GM19467 (cell line): ENCODE measurements around the gene BNIPL.

Experiments used
- ATAC-seq: cut with Tn5 transposase; IDR thresholded peaks from one replicate; pipeline ENCODE4 v1.9.1; 2021; ENCODE audit warnings: mild to moderate bottlenecking, moderate library complexity; ENCODE audit not compliant: unreplicated experiment

The BNIPL gene, protein sequence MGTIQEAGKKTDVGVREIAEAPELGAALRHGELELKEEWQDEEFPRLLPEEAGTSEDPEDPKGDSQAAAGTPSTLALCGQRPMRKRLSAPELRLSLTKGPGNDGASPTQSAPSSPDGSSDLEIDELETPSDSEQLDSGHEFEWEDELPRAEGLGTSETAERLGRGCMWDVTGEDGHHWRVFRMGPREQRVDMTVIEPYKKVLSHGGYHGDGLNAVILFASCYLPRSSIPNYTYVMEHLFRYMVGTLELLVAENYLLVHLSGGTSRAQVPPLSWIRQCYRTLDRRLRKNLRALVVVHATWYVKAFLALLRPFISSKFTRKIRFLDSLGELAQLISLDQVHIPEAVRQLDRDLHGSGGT

DNA sequence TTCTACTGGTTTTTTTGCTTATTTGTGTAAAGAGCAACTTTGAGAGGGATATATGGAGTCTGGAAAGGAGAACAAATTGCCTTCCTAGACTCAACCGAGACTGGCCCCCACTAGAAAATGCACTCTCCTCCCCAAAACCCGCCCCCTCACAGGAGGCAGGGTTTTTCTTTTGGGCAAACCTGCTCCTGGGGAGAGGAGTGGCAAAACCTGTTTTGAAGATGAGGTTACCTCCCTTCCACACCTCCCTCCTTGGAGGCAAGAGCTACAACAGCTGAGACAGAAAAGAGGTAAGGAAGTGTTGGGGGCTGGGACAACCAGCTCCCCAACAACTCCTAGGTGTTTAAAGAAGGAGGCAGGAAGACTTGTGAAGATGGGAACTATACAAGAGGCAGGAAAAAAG, at the start of gene BNIPL:
TSS of gene BNIPL (plus strand) at position 231 of the 400 bp plus-strand sequence. CDS start at position 371, 140 bp downstream.
- ATAC-seq: no peak

DNA sequence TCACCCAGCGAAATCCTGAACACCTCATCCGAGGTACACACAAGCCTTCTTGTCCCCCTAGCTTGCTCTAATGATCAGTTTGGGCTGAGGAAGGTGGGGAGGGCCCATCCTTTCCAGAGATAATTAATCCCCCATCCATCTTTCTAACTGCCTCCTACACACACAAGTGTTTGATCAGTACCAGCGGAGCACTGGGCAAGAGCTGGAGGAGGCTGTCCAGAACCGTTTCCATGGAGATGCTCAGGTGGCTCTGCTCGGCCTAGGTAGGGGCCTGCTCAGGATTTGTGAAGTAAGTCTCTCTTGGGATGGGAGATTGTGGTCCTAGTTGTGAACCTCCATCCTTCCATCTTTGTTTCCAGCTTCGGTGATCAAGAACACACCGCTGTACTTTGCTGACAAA, 48.5 kb upstream of the BNIPL start:
- no peak for ATAC-seq

DNA sequence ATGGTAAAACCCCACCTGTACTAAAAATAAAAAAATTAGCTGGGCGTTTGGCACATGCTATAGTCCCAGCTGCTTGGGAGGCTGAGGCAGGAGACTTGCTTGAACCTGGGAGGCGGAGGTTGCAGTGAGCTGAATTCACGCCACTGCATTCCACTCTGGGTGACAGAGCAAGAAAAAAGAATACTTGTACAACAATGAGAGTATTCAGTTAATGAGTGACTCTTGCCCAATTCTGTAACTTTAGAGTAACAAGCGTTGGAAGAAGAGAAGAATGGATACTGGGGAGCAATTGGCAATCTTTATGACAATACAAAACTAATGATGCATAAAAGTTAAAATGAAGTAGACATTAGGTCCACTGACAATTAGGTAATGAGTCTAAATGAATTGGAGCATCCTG, 43.8 kb upstream of the BNIPL start:
- no peak for ATAC-seq

DNA sequence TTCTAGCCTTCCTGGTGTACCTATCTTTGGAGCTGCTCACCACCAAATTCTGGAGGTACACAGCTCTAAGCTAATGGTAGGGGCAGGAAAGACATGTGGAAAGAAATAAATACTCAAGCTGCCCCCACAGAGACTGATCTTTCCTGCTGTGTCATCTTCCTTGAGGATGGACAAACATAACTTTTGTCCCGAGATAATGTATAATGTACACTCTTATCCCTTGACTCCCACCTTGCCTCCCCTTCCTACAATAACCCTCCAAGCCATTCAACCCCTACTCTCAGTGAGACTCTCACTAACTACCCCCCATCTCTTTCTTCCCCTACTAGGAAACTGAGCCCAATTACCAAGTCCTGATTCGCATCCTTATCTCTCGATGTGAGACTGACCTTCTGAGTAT, 42.1 kb upstream of the BNIPL start:
- ATAC-seq: no peak

DNA sequence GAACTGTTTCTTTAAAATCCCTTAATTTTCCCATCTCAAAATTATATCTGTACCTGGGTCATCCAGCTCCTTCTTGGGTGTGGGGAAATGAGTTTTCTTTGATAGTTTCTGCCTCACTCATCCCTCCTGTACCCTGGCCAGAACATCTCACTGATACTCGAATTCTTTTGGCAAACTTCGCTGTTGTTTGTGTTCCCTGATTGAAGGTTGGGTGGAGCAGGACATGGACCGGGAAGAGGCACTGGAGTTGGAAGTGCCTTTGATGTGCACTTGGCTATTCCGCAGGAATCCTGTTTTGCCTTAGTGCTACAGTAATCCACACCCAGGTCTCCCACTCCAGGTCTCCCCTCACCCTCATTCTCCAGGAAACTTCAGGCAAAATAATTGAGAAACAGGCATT, 40.9 kb upstream of the BNIPL start:
- no peak for ATAC-seq

DNA sequence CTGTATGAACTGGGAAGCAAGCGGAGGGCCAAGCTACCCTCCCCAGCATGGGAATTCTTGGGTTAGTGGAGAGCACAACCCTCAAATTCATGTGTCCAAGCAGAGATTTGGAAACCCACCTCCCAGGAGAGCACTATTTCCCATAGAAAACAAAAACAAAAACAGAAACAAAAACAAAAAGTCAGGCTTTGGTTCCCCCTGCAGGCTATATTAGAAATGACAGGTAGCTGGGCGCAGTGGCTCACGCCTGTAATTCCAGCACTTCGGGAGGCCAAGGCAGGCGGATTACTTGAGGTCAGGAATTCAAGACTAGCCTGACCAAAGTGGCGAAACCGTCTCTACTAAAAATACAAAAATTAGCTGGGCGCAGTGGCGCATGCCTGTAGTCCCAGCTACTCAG, 40.5 kb upstream of the BNIPL start:
- no peak for ATAC-seq

DNA sequence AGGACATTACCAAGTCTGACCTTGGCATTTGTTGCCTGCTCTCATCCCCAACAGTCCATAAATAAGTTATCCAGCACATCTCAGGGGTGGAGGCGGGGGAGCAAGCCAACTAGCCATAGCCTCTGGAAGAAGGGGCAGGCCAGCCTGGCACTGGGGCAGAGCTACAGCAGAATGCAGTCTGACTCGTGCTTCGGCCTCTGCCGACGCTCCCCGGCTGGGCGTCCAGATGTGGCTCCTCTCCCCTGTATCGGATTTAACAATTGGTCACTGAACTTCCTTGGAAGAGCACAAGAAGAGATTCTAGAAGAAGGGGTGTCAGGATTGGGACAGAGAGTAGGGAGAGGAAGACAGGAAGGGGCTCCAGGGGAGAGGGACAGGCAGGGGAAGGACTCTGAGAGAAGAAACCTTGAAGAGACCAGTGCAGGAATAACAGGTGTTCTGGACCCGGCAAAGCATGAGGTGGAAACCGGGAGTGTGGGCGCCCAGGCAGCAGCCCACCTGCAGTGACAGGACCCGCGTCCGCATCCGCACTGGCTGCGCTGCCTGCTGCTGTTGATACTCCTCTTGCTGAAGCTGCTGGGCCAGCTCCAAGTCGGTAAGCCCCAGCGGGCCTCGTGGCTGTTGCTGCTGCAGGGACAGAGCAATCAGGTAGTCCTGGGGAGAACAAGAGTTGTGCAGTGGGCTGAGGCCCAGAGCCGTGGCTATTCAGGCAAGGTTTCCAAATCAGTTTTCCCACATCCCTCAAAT, 39.1 kb upstream of the BNIPL start:
- ATAC-seq: no peak

DNA sequence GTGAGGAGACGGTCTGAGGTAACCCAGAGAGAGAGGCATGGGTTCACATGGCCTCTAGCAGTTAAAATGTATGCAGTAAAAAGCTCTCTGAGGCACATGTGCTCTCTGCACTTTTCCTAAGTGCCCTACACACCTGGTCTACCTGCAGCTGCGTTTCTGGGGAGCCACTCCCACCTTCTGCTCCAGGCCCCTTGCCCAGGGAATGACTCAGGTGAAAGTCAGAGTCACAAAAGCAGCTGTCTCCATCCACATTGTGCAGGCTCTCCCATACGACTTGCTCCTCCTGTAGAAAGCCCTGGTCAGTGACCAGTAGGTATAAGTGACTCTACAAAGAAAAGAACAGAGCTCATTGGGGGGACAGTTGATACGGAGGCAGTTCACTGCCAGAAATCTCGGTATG, 38.4 kb upstream of the BNIPL start:
- no peak for ATAC-seq

DNA sequence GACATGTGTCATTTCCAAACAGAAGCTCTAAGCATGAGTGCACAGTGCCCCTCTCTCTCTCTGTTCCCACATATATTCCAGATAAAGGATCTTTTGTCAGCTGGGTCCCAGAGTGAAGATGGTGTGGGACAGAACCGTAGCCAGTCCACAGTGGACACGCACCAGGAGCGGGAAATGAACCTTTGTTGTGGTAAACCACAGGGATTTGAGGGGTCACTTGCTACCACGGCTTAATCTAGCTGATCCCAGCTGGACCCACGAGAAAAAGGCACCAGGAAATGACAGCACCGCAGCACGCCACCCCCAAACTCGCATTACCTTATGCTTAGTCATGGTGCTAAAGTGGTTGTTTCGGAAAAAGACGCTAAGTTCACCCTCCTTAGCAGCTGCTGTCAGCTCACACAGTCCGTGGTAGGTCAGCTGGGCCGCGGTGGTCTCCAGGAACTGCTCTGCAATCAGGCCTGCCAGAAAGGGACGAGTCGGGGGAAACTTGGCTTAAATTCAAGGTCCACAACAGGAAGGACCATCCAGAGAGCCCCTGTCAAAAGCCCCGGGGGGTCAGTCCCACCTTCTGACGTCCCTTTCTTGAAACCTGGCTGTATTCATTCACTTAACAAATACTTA, 37.2 kb upstream of the BNIPL start:
- ATAC-seq: no peak

DNA sequence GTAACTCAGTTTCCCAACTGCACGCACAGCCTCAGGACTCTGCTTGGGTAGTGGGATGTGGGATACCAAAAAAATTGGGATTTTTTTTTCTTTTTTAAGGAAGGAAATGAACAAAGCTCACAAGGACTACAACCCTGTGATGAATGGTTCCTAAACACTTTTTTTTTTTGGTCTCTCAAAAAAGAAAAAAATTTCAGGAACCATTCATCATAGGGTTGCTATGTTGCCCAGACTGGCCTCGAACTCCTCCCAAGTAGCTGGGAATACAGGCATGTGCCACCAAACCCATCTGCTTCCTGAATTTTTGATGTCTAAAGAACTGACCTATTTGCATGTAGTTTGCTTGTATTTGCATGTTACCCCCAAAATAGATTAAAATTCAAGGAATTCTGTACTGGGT, 36.5 kb upstream of the BNIPL start:
- ATAC-seq: no peak

DNA sequence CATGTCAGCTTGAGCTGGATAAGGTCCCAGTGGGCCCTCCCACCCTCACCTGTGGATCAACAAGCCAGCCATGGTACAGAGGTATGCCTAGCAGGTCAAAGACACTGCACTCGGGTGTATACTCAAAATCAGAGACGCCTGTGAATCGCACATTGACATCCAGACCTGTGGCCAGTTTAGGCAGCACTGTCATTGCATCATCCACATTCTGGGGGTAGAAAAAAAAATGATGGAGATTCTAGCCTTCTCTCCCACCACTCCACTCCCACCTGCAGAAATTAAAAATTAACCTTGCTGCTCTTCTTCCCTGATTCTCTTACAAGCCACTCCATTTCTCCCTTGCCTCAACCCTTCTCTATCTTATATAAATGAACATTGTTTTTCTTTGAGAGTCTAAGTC, 36.0 kb upstream of the BNIPL start:
- no peak for ATAC-seq

DNA sequence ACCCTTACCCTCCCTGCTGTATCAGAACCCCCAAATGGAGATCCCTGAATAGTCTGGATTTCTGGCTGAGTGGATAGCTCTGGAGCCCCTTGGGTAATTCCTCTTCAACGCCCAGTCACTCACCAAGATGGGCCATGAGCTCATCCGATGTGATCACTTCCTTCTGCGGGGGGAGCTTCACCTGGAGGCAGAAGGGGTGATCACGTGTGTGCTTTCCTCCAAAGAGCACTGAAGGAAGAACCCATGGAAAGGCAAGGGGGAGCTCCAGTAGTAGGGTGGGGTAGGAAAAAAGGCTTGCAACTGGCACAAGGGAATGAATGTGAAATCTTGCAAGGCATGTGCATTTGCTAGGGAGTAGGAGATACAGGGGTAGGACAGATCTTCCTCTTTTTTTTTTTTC, 34.8 kb upstream of the BNIPL start:
- ATAC-seq: no peak

DNA sequence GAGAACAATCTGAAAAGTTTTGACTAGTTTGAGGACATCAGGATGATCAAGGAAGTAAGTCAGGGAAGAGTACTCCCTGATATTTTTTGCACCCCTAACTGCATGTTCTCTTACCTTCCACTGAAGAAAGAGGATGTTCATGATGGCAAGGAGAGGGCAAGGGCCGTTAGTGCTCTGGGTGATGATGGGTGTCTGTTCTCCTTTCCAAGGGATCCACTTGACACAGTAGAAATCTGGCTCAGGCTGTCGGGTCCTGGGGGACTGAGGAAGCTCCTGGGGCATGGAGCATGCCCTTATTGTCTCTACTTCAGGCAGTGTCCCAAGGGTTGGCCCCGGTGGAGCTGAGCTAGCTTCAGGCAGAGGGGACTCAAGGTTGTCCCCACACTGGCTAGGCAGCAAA, 34.3 kb upstream of the BNIPL start:
- ATAC-seq: no peak

DNA sequence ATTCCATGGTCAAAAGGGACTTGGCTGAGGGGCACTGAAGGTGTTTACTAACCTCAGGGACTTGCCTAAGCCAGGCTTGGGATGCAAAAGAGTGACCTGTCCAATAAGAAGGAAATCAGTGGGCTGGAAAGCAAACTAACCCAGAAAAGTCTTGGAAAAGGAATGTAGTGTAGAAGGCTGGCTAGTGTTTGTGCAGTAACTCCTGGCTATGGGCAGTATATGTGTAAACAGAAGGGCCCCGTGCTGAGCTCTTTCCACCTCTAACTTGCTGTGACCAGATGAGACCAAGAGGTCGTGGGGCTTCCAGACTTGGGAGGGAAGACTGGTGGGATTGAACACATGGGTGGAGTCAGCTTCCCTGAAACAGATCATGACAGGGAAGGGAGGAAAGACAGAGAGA, 33.8 kb upstream of the BNIPL start:
- ATAC-seq: no peak

DNA sequence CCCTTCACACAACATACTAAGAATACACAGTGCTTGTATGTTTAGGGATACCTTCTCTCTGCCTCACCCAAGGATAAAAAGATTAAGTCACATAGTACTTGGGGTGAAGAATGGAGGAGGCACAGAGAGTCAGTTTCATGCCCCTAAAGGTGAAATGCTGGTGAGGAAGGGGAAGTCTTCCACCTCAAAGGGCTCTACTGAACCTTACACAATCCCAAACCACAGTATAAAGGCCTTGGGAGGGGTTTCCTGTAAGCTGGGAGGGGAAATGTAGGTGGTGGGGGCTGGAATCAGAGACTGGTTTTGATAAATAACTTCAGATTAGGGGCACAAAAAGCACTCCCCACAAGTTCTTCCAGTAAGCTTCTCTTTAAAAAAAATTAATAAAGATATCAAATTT, 33.2 kb upstream of the BNIPL start:
- no peak for ATAC-seq

DNA sequence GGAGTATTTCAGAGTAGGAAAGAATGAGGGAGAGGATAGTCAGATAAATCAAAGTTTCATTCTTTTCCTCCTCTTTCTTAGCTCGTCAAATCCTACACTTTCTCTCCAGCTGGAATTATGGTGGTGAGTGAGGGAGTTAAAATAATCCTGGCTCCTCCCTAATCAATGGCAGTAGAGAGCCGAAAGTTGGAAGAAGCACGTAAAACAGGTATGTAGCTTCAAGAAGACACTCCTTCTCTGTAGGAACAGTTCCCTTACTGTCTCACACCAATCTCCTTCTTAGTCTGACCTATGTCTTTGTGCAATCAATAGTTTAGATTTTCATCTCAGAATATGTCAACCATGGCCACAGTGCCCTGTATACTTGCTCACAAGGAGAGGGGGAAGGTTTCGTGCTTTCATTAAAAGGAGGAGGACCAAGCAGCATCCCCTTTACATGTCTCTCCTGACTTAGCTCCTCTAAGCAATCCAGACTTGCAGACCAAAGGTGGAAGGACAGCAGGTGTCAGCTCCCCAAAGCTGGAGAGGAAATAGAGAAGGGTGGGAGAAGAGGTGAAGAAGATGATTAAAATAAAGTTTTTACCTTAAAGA, 30.6 kb upstream of the BNIPL start:
- no peak for ATAC-seq

DNA sequence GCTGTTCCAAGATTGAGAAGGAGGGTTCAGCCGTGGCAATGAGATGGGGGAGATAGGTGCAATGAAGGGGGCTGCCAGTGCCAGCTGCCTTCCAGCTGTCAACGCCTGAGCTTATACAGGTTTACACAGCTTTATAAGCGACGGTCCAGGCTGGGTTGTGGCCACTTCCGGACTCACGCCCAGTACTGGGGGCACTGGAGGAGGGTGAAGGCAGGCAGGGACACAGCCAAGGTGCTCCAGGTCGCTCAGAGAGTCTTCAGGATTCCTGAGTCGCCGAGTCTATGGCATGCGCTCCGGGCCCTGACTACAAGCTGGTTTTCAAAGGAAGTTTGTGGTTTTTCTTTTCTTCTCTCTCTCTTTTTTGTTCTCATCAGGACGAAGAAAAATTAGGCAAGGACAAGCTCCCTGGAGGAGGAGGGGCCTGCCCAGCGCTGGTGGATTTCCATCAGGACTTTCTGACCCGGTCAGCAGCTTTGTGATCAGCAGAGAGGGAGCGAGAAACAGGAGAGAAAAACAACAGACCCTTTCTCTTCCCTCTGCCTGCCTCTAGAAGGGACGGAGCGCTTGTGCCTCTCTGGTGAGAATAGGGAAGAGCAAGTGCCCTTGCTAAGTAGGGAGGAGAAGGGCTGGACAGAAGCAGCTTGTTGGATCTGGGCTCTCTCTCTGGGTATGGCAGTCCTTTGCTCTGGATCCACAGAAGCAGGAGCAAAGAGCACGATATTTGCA, 29.9 kb upstream of the BNIPL start, which contains the start of gene MINDY1:
TSS of gene MINDY1 (minus strand) at position 576 of the 726 bp plus-strand sequence. CDS start 4,285 bp downstream, outside the sequence.
- ATAC-seq: peak; percentile 37

DNA sequence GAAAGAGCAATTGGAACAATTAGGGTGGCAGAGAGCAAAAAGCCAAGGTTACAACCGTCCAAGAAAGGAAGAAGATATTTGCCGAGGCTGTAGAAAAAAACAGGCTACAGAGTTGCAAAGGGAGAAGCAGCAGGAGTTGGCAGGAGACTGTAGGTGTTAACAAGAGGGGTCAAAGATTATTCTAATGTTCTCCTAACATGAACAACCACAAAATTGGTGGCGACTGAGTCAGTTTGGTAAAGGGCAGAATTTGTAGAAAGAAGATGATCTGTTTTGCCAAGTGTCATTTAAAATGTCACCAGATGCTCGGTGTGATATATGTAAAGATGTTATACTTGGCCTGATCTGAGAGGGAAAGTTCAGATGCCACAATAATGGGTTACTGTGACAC, 28.5 kb upstream of the BNIPL start:
- no peak for ATAC-seq

DNA sequence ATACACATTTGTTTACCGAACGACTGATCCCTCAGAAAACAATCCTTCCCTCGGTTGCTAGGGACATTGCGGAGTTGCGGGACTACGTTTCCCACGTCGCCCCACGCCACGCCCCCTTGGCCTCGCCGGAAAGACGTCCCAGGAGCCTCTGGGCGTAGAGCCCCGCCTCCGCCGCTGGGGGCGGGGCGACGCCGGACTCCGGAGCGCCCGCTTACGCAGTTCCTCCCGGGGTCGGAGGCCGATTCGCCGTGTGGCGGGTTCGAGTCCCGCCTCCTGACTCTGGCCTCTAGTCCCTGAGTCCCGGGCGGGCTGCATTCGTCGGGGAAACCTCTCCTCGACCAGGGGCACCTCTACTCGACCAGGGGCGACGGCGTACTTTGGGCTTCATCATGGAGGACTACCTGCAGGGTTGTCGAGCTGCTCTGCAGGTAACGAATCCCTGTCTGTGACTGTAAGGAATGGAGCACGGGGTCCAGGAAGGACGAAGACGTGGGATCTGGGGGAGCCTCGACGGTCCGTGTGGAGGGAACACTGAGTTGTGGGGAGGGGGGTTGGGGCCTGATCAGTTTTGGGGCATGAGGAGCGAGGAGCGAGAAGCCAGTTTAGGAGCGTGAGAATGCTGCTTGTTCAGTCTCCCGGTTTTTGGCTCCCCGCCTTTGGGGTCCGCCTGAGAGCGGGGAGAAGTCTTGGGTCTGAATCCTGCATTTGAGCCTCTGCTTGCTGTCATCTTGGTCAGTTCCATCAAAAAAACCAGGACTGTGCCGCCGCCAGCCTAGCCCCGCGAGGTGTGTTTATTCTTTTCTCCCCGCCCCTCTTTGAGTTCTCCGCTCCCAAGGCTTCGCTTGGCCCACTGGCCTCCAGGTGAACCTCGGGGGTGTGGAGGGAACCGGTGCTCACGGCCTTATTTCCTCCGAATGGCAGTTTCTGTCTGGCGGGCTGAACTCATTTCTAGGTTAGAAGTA, 27.9 kb upstream of the BNIPL start, which contains the start of gene PRUNE1:
TSS of gene PRUNE1 (plus strand) at position 206 of the 962 bp plus-strand sequence. CDS start at position 390, 184 bp downstream.
- ATAC-seq: peak; percentile 63

DNA sequence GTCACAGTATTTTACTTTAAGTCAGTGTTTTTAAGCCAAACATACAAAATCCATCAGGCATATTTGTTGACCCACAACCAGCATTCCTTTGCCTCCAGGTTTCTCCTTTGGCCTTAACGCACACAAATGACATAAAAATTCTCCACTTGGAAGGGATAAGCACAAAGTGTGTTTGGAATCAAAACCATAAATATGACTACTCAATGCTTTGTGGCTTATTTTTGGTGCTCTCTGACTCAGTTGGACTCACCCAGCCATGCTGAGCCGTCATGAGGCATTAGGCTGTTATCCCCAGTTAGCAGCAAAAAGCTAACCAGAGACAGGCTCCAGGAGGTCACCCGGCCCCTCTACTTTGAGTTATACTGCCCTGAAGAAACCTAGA, 27.2 kb upstream of the BNIPL start:
- ATAC-seq: no peak
